Right lobe of liver (tissue), 6 donors: Measurements from ENCODE around the gene ADAR. TPM values are rescaled to one million over a fixed set of nuclear protein-coding genes. Genes with fewer than 3 reads are reported as not detected.

Experiments used
- ATAC-seq, 4 donors: fragments of 200-7000 bp; cut with Tn5 transposase; one replicate each; pipeline ENCODE4 v1.9.1; 2020; ENCODE audit warnings: mild to moderate bottlenecking in 4 of 4, moderate library complexity in 4 of 4
- DNase-seq, 3 donors: peaks; one replicate each; pipeline ENCODE4 v3.0.0-alpha.2; 2020
- H3K27ac ChIP-seq, 3 donors: fragments of 200-600 bp; one replicate each; pipeline ENCODE4 v1.8.0; 2022
- H3K27me3 ChIP-seq, 2 donors: fragments of 200-600 bp; one replicate each; pipeline ENCODE4 v1.8.0; 2022
- H3K36me3 ChIP-seq, 4 donors: fragments of 200-600 bp; sonication (generic) in 1 of 4; one replicate each; pipeline versions ENCODE4 v1.5.1 to v1.8.0; 2017 to 2022; ENCODE audit warnings: control low read depth in 1 of 4
- H3K4me1 ChIP-seq, 4 donors: fragments of 200-600 bp; sonication (generic) in 1 of 4; one replicate each; pipeline versions ENCODE4 v1.5.1 to v1.8.0; 2017 to 2022; ENCODE audit warnings: control low read depth in 1 of 4
- H3K4me3 ChIP-seq, 3 donors: fragments of 200-600 bp; one replicate each; pipeline ENCODE4 v1.8.0; 2022
- H3K9me3 ChIP-seq, 4 donors: fragments of 200-600 bp; sonication (generic) in 1 of 4; one replicate each; pipeline versions ENCODE4 v1.5.1 to v1.8.0; 2017 to 2022; ENCODE audit warnings: control low read depth in 1 of 4
- POLR2A ChIP-seq: fragments of 450-650 bp; IDR thresholded peaks from one replicate; pipeline ENCODE4 v1.6.1; 2017; ENCODE audit warnings: antibody characterized with exemption, mild to moderate bottlenecking
- WGBS: methylation state at CpG from one replicate; pipeline ENCODE4 v1.1.6; 2018; ENCODE audit warnings: low coverage, low lambda C conversion rate; ENCODE audit not compliant: insufficient coverage; ENCODE audit errors: missing lambda C conversion rate; 5-methylcytosine and 5-hydroxymethylcytosine counted together
- intact Hi-C, 2 donors: fragments of 100-400 bp; cut with DNase I; formaldehyde crosslinking; loops; one replicate each; pipeline versions ENCODE4 v1.11.2 to v1.14.1; 2022
- total RNA-seq, 6 experiments: library from RNA; depleted of rRNA in 2 of 6; stranded (reverse); fragments of >200 nt in 2 of 6; fragmentation: NEBNext Ultra II Directional in 3 of 6; extraction: Animal tissue kit (Norgen Biotek cat#: 25700) in 3 of 6; gene quantifications; one replicate each; pipeline versions ENCODE4 v1.1.0 to v1.2.4, GENCODE V29; 2016 to 2023
- TF ChIP-seq, protein P1 (sequence below), 4 donors: fragments of 200-600 bp in 3 of 4; fragments of 450-650 bp in 1 of 4; IDR thresholded peaks; one replicate each; pipeline versions ENCODE4 v1.5.1 to v1.8.0; 2016 to 2022; ENCODE audit warnings: antibody characterized with exemption in 4 of 4, mild to moderate bottlenecking in 2 of 4
- donor health status: DM: no; HTN: yes; CAD: no.
- donor health status: DM: no; HTN: no; CAD: no.
- donor health status: DM: no; HTN: no; CAD: no.
- donor health status: DM: no; HTN: yes; CAD: no.
- donor health status: DM: no; HTN: yes; CAD: no.

Gene ADAR
- total RNA-seq, 6 experiments from 2014 or later, result 69.9 to 105 (median 78.7) TPM

GRCh38 chr1:154591206-154591605 is 16.8 kb downstream of the ADAR start:
- Histone ChIP-seq H3K4me3 (no peak overlapping the region), H3K27ac (no peak overlapping the region), H3K9me3 (no peaks in the 10 kb centered on the region), H3K36me3 (peaks cover 39 to 100% (median 67%) of the 10 kb centered on the region in 4 donors), H3K4me1 (no peaks in the 10 kb centered on the region), H3K27me3 (no peaks in the 10 kb centered on the region)
- intact Hi-C loops, result no loop called here
- no peak for DNase-seq
- ATAC-seq, result no peak
- no peak for TF ChIP-seq POLR2A
- TF ChIP-seq, protein P1, sequence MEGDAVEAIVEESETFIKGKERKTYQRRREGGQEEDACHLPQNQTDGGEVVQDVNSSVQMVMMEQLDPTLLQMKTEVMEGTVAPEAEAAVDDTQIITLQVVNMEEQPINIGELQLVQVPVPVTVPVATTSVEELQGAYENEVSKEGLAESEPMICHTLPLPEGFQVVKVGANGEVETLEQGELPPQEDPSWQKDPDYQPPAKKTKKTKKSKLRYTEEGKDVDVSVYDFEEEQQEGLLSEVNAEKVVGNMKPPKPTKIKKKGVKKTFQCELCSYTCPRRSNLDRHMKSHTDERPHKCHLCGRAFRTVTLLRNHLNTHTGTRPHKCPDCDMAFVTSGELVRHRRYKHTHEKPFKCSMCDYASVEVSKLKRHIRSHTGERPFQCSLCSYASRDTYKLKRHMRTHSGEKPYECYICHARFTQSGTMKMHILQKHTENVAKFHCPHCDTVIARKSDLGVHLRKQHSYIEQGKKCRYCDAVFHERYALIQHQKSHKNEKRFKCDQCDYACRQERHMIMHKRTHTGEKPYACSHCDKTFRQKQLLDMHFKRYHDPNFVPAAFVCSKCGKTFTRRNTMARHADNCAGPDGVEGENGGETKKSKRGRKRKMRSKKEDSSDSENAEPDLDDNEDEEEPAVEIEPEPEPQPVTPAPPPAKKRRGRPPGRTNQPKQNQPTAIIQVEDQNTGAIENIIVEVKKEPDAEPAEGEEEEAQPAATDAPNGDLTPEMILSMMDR (IDR thresholded peaks at IDR 0.05), result no peak
- 89% methylated on average over 3 of the region's 7 CpGs for WGBS

DNA sequence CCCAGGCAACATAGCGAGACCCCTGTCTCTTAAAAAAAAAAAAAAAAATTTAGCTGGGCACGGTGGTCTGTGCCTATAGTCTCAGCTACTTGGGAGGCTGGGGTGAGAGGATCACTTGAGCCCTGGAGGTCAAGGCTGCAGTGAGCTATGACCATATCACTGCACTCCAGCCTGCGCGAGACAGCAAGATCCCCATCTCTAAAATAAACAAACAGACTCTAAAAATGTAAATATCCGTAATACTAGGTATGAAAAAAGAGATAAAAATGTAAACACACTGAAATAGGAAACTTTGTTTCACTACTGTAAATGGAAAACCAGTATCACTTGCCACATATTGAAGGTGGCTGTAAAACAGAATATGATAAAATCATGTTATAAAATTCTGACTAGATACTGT is 17.2 kb downstream of the ADAR start:
- no peaks in the 10 kb centered on the region for H3K4me1 ChIP-seq
- no peak for DNase-seq
- WGBS, result 70% methylated on average over 5 of the region's 5 CpGs

DNA sequence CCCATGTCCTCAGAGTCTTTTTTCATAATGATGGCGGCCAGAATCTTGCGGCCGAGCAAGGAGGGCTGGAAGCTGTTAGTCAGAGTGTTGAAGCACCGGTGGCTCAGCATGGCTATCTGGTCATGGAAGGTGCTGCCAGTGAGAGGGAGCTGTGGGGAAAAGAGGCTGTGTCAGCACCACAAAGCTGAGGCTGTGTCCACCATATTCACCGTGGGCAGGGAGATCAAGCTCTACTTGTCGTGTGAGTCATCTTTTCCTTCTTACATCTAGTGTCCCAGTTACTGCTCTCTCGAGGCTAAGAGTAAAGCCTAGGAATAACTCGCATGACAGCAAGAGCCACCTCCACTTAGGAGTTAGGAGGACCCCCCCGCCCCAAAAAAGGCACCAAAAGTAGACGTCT is 18.2 kb downstream of the ADAR start:
- no peak overlapping the region for H3K27ac ChIP-seq
- no peak overlapping the region for H3K4me3 ChIP-seq
- peaks cover 46 to 100% (median 73%) of the 10 kb centered on the region in 4 donors for H3K36me3 ChIP-seq
- ATAC-seq (no peak), DNase-seq (no peak)
- H3K9me3 ChIP-seq, result no peaks in the 10 kb centered on the region
- no peaks in the 10 kb centered on the region for H3K4me1 ChIP-seq
- intact Hi-C loops, result no loop called here
- TF ChIP-seq, protein P1 (IDR thresholded peaks at IDR 0.05), result no peak
- no peak for TF ChIP-seq POLR2A
- 92% methylated on average over 2 of the region's 10 CpGs for WGBS
- H3K27me3 ChIP-seq, result no peaks in the 10 kb centered on the region

More for the DNA sequence above, 17.2 kb downstream of the ADAR start:
- Histone ChIP-seq H3K36me3 (peaks cover 41 to 100% (median 68%) of the 10 kb centered on the region in 4 donors), H3K9me3 (no peaks in the 10 kb centered on the region), H3K27me3 (no peaks in the 10 kb centered on the region), H3K4me3 (no peak overlapping the region), H3K27ac (no peak overlapping the region)
- TF ChIP-seq, protein P1 (IDR thresholded peaks at IDR 0.05), result no peak
- TF ChIP-seq POLR2A, result no peak
- intact Hi-C loops, result no loop called here
- no peak for ATAC-seq

DNA sequence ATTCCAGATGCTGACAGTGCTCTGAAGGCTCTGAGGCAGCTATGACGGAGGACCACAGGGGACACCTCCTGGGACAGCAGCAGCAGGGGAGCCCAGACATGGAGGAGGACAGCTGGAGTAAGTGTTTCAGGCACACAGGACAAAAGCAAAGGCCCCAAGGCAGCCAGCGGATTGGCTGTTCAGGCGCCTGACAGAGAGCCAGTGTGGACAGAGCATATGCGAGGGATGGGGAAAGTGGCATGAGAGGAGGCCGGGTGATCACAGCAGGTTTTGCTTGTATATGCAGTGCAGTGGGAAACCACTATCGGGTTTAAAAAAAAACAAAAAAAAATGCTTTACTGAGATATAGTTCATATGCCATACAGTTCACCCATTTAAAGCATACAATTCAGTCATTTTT is 21.3 kb downstream of the ADAR start:
- Histone ChIP-seq H3K27me3 (no peaks in the 10 kb centered on the region), H3K4me3 (no peak overlapping the region), H3K36me3 (peaks cover 45 to 100% (median 75%) of the 10 kb centered on the region in 4 donors), H3K27ac (no peak overlapping the region), H3K4me1 (no peaks in the 10 kb centered on the region), H3K9me3 (no peaks in the 10 kb centered on the region)
- 88% methylated on average over 6 of the region's 6 CpGs for WGBS
- ATAC-seq (no peak), DNase-seq (no peak)
- no peak for TF ChIP-seq POLR2A
- TF ChIP-seq, protein P1 (IDR thresholded peaks at IDR 0.05), result no peak
- intact Hi-C loops, result no loop called here

DNA sequence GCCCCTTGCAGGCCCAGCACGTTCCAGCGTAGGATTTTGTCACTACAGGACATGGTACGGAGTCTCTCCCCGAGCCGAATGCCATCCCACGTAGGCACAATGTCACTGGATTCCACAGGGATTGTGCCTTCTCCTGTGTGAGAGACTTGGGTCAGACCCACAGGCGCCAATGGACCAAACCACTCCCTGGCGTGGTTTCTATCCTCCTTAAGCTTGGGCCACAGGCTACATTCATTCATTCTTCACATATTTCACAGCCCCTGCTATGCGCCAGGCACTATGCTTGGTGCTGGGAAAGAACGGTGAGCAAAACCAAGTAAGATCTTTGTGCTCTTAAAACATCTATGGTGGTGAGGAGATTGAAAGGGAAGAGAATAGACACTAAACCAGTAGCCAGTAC is 21.8 kb downstream of the ADAR start:
- intact Hi-C loops, result no loop called here
- 84% methylated on average over 3 of the region's 10 CpGs for WGBS
- H3K36me3 ChIP-seq, result peaks cover 45 to 98% (median 75%) of the 10 kb centered on the region in 4 donors

More for the DNA sequence above, 21.8 kb downstream of the ADAR start:
- Histone ChIP-seq H3K27ac (no peak overlapping the region), H3K27me3 (no peaks in the 10 kb centered on the region), H3K4me3 (no peak overlapping the region), H3K9me3 (no peaks in the 10 kb centered on the region), H3K4me1 (no peaks in the 10 kb centered on the region)
- TF ChIP-seq, protein P1 (IDR thresholded peaks at IDR 0.05), result no peak
- no peak for TF ChIP-seq POLR2A
- DNase-seq (no peak), ATAC-seq (no peak)
